A549 (cell line): Measurements from ENCODE around the gene P2RY14.

ENCODE experiments used
- CEBPB ChIP-seq, 2 experiments: fragments of >200 bp in 1 of 2; sonication (Bioruptor Twin) in 1 of 2; formaldehyde crosslinking in 1 of 2; IDR thresholded peaks; 2 replicates each; pipeline ENCODE4 v1.6.1; 2012 to 2016
- EHF ChIP-seq: fragments of 250-450 bp; sonication (Bioruptor Pico); IDR thresholded peaks from 2 replicates; pipeline ENCODE4 v1.5.0; 2020; ENCODE audit warnings: mild to moderate bottlenecking
- POLR2A ChIP-seq: IDR thresholded peaks from 2 replicates; pipeline ENCODE4 v1.6.1; 2012; ENCODE audit warnings: mild to moderate bottlenecking, low read length
- POLR2AphosphoS2 ChIP-seq: conservative IDR thresholded peaks from 2 replicates; pipeline ENCODE4 v1.6.1; 2012; ENCODE audit warnings: low read length, improper control_type of control experiment, inconsistent platforms
- RAD21 ChIP-seq, 2 experiments: fragments of >200 bp in 1 of 2; sonication (Bioruptor Twin) in 1 of 2; formaldehyde crosslinking in 1 of 2; IDR thresholded peaks in 1 of 2; conservative IDR thresholded peaks in 1 of 2; 2 replicates in 1 of 2; 3 replicates in 1 of 2; pipeline ENCODE4 v1.6.1; 2012 to 2018; ENCODE audit warnings: inconsistent platforms in 1 of 2
- SMC3 ChIP-seq: fragments of >200 bp; sonication (Bioruptor Twin); formaldehyde crosslinking; IDR thresholded peaks from 3 replicates; pipeline ENCODE4 v1.6.1; 2018; ENCODE audit warnings: inconsistent platforms
- TF ChIP-seq, protein P1 (sequence below): fragments of >200 bp; sonication (Bioruptor Twin); formaldehyde crosslinking; IDR thresholded peaks from 3 replicates; pipeline ENCODE4 v1.5.1; 2016
- TF ChIP-seq, protein P2 (sequence below): fragments of 450-650 bp; IDR thresholded peaks from 2 replicates; pipeline ENCODE4 v1.6.1; 2014; ENCODE audit warnings: antibody characterized with exemption
- TF ChIP-seq, protein P3 (sequence below): fragments of >200 bp; sonication (Bioruptor Twin); formaldehyde crosslinking; IDR thresholded peaks from 2 replicates; pipeline ENCODE4 v1.6.1; 2016
- TF ChIP-seq, protein P4 (sequence below): IDR thresholded peaks from 2 replicates; pipeline ENCODE4 v1.6.1; 2012

DNA sequence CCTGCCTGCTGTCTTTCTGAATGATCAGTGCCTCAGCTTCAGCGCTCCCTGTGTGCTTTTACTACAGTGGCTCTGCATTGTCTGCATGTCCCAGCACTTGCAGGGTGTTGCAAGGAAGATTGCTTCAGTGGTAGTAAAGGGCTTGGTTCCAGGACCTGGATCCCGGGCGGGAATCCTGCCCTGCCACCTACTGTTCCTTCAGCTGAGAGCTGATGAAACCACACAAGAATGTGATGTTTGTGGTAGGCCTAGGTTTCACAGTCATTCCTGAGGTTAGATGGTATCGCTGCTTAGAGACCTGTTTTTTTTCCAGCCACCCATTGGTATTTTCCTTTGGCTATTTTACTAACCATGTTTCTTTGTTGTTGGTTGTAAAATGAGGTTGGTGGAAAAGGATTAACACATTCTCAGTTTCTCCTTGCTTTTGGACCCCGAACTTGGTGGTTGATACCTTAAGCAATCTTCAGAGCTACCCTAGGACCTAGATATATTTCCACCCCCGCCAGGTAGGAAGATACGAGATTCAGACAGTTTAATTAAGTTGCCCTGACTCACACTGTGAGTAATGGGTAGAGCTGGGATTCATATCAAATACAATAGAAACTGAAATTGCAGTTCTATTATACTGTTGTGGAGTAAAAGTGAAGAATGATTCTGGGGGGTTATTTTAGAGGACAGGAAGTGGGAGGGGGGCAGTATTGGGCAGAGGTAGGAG, 26.9 kb upstream of the P2RY14 start:
- TF ChIP-seq, protein P1, sequence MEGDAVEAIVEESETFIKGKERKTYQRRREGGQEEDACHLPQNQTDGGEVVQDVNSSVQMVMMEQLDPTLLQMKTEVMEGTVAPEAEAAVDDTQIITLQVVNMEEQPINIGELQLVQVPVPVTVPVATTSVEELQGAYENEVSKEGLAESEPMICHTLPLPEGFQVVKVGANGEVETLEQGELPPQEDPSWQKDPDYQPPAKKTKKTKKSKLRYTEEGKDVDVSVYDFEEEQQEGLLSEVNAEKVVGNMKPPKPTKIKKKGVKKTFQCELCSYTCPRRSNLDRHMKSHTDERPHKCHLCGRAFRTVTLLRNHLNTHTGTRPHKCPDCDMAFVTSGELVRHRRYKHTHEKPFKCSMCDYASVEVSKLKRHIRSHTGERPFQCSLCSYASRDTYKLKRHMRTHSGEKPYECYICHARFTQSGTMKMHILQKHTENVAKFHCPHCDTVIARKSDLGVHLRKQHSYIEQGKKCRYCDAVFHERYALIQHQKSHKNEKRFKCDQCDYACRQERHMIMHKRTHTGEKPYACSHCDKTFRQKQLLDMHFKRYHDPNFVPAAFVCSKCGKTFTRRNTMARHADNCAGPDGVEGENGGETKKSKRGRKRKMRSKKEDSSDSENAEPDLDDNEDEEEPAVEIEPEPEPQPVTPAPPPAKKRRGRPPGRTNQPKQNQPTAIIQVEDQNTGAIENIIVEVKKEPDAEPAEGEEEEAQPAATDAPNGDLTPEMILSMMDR = peak; percentile 28; the same call in 1 of the 3 replicates
- TF ChIP-seq, protein P2, sequence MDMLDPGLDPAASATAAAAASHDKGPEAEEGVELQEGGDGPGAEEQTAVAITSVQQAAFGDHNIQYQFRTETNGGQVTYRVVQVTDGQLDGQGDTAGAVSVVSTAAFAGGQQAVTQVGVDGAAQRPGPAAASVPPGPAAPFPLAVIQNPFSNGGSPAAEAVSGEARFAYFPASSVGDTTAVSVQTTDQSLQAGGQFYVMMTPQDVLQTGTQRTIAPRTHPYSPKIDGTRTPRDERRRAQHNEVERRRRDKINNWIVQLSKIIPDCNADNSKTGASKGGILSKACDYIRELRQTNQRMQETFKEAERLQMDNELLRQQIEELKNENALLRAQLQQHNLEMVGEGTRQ = no peak
- TF ChIP-seq, protein P3, sequence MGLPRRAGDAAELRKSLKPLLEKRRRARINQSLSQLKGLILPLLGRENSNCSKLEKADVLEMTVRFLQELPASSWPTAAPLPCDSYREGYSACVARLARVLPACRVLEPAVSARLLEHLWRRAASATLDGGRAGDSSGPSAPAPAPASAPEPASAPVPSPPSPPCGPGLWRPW = peak; percentile 51; the same call in 1 of the 2 replicates
- TF ChIP-seq SMC3 = no peak
- peak; percentile 37 to 46 for TF ChIP-seq RAD21 (conservative IDR thresholded peaks at IDR 0.05 in 1 of 2, IDR thresholded peaks at IDR 0.05 in 1 of 2)
- no peak for TF ChIP-seq EHF (CRISPR knock-in tag)
- TF ChIP-seq POLR2AphosphoS2 = no peak
- no peak for TF ChIP-seq POLR2A
- TF ChIP-seq CEBPB (IDR thresholded peaks at IDR 0.05) = peak; percentile 78 to 85; a peak in 3 of 4 replicates
- TF ChIP-seq, protein P4, sequence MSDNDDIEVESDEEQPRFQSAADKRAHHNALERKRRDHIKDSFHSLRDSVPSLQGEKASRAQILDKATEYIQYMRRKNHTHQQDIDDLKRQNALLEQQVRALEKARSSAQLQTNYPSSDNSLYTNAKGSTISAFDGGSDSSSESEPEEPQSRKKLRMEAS = peak; percentile 63
